T-cell (primary cell): Measurements from ENCODE around the gene SLC8A1. TPM values are rescaled to one million over a fixed set of nuclear protein-coding genes. Genes with fewer than 3 reads are reported as not detected.

Experiments used
- ATAC-seq, 4 experiments: fragments of 200-7000 bp in 3 of 4; fragments of 150-1000 bp in 1 of 4; cut with Tn5 transposase; replicated peaks in 1 of 4; 1 replicate in 3 of 4; 2 replicates in 1 of 4; pipeline ENCODE4 v1.10.0; 2021; ENCODE audit warnings: moderate library complexity in 3 of 4, mild to moderate bottlenecking in 2 of 4, moderate number of reproducible peaks in 1 of 4
- CTCF ChIA-PET, 2 donors: fragments of 300-600 bp; sonication (Branson Sonifier 250); formaldehyde crosslinking; loops; one replicate each; lab custom pipeline; 2022; ENCODE audit warnings: antibody characterized with exemption in 2 of 2; lab: Charles Lee
- POLR2A ChIA-PET, 2 donors: fragments of 300-600 bp; sonication (Branson Sonifier 250); formaldehyde crosslinking; loops; one replicate each; lab custom pipeline; 2022; ENCODE audit warnings: antibody characterized with exemption in 2 of 2; lab: Charles Lee
- DNase-seq, 35 experiments: peaks; one replicate each; pipeline versions ENCODE4 v3.0.0 to v3.0.0-alpha.2; 2013 to 2023
- H3K27ac ChIP-seq: one replicate; pipeline ENCODE4 v1.5.1; 2013; ENCODE audit warnings: low read length
- H3K27me3 ChIP-seq, 2 experiments: replicated peaks in 1 of 2; 1 replicate in 1 of 2; 2 replicates in 1 of 2; pipeline versions ENCODE4 v1.6.1 to v1.7.0; 2013; ENCODE audit warnings: low read length in 1 of 2, mixed read lengths in 1 of 2; ENCODE audit not compliant: control insufficient read depth in 2 of 2, insufficient read depth in 2 of 2; ENCODE audit errors: extremely low read depth in 1 of 2
- H3K36me3 ChIP-seq, 2 donors: 1 replicate in 1 of 2; 2 replicates in 1 of 2; pipeline versions ENCODE4 v1.6.1 to v1.7.0; 2013; ENCODE audit warnings: low read length in 1 of 2; ENCODE audit not compliant: control insufficient read depth in 2 of 2, insufficient read depth in 1 of 2; ENCODE audit errors: extremely low read depth in 1 of 2
- H3K4me1 ChIP-seq, 2 experiments: 1 replicate in 1 of 2; 2 replicates in 1 of 2; pipeline versions ENCODE4 v1.6.1 to v1.7.0; 2013; ENCODE audit warnings: low read length in 2 of 2, mixed read lengths in 1 of 2; ENCODE audit not compliant: insufficient read depth in 2 of 2, control insufficient read depth in 1 of 2; ENCODE audit errors: extremely low read depth in 1 of 2
- H3K4me3 ChIP-seq, 2 donors: 1 replicate in 1 of 2; 2 replicates in 1 of 2; pipeline versions ENCODE4 v1.5.1 to v1.7.0; 2013; ENCODE audit warnings: mild to moderate bottlenecking in 2 of 2, low read length in 1 of 2, moderate library complexity in 1 of 2; ENCODE audit not compliant: control insufficient read depth in 1 of 2; ENCODE audit errors: extremely low read depth in 1 of 2
- H3K9me3 ChIP-seq: 2 replicates; pipeline ENCODE4 v1.7.0; 2013
- H3K27ac Mint-ChIP-seq, 2 donors: one replicate each; pipeline ENCODE4 v1.8.0; 2020 to 2021; ENCODE audit warnings: mild to moderate bottlenecking in 2 of 2, mixed read lengths in 2 of 2
- H3K27me3 Mint-ChIP-seq, 2 donors: one replicate each; pipeline ENCODE4 v1.8.0; 2021 to 2022; ENCODE audit warnings: mixed read lengths in 2 of 2
- H3K36me3 Mint-ChIP-seq: one replicate; pipeline ENCODE4 v1.8.0; 2021; ENCODE audit warnings: mixed read lengths
- H3K4me1 Mint-ChIP-seq, 3 donors: one replicate each; pipeline ENCODE4 v1.8.0; 2020 to 2022; ENCODE audit warnings: mixed read lengths in 3 of 3, mild to moderate bottlenecking in 1 of 3
- H3K4me3 Mint-ChIP-seq, 3 donors: one replicate each; pipeline ENCODE4 v1.8.0; 2020 to 2022; ENCODE audit warnings: mild to moderate bottlenecking in 3 of 3, mixed read lengths in 3 of 3, moderate library complexity in 3 of 3
- H3K9me3 Mint-ChIP-seq, 3 donors: one replicate each; pipeline ENCODE4 v1.8.0; 2020 to 2022; ENCODE audit warnings: mixed read lengths in 3 of 3
- WGBS: methylation state at CpG from one replicate; pipeline ENCODE4 v1.1.5; 2013; ENCODE audit warnings: missing lambda C conversion rate; ENCODE audit not compliant: insufficient coverage; 5-methylcytosine and 5-hydroxymethylcytosine counted together
- total RNA-seq, 35 experiments: library from RNA in 6 of 35; stranded (reverse) in 6 of 35; fragments of 120-200 nt in 1 of 35; gene quantifications; one replicate each; pipeline versions ENCODE4 v1.2.1 to v1.2.4 and lab custom pipeline; 2013 to 2026

SLC8A1 gene
- total RNA-seq, 5 donors from 2014 or later (not counting 1 experiment from before 2014, with no cell fraction given) = 0.09 to 0.35 (median 0.13) TPM

- ATAC-seq (no peak), DNase-seq (no peak)
- no peaks in the 10 kb centered on the region for H3K36me3 ChIP-seq
- H3K27ac ChIP-seq = no peak overlapping the region
- no peak overlapping the region for H3K4me3 ChIP-seq
- no peaks in the 10 kb centered on the region for H3K4me1 ChIP-seq
- H3K4me3 Mint-ChIP-seq = no peak overlapping the region
- H3K9me3 ChIP-seq = no peaks in the 10 kb centered on the region
- H3K27me3 ChIP-seq = no peaks in the 10 kb centered on the region
- H3K27me3 Mint-ChIP-seq = peaks cover 0 to 2% of the 10 kb centered on the region in 2 donors
- CTCF ChIA-PET = no interaction called here
- no peak overlapping the region for H3K27ac Mint-ChIP-seq
- POLR2A ChIA-PET = no interaction called here
- H3K36me3 Mint-ChIP-seq = no peaks in the 10 kb centered on the region
- peaks cover 0 to 9% (median 0%) of the 10 kb centered on the region in 3 donors for H3K9me3 Mint-ChIP-seq
- WGBS = no CpG with 5 or more reads among the region's 2 CpGs
- H3K4me1 Mint-ChIP-seq = no peaks in the 10 kb centered on the region
These were observed 130.1 kb downstream of the SLC8A1 start for GRCh38 chr2:40321822-40322221.

GRCh38 chr2:40321016-40321623 lies 130.8 kb downstream of the SLC8A1 start:
- no peaks in the 10 kb centered on the region for H3K36me3 Mint-ChIP-seq
- H3K4me3 Mint-ChIP-seq = no peak overlapping the region
- no peaks in the 10 kb centered on the region for H3K4me1 Mint-ChIP-seq
- CTCF ChIA-PET = no interaction called here
- peaks cover 0 to 5% (median 0%) of the 10 kb centered on the region in 3 donors for H3K9me3 Mint-ChIP-seq
- Histone ChIP-seq H3K9me3 (no peaks in the 10 kb centered on the region), H3K36me3 (no peaks in the 10 kb centered on the region), H3K4me3 (no peak overlapping the region), H3K27me3 (no peaks in the 10 kb centered on the region), H3K4me1 (no peaks in the 10 kb centered on the region), H3K27ac (no peak overlapping the region)
- POLR2A ChIA-PET = no interaction called here
- WGBS = no CpG with 5 or more reads among the region's 7 CpGs
- DNase-seq (no peak), ATAC-seq (no peak)
- H3K27ac Mint-ChIP-seq = no peak overlapping the region
- H3K27me3 Mint-ChIP-seq = peaks cover 0 to 2% of the 10 kb centered on the region in 2 donors

GRCh38 chr2:40318921-40319320 lies 133.0 kb downstream of the SLC8A1 start:
- no peaks in the 10 kb centered on the region for H3K9me3 ChIP-seq
- Mint-ChIP-seq H3K4me3 (no peak overlapping the region), H3K27me3 (peaks cover 0 to 2% of the 10 kb centered on the region in 2 donors), H3K27ac (no peak overlapping the region), H3K36me3 (no peaks in the 10 kb centered on the region), H3K4me1 (no peaks in the 10 kb centered on the region), H3K9me3 (peaks cover 0 to 10% (median 2%) of the 10 kb centered on the region in 3 donors)
- ChIA-PET POLR2A (no interaction called here), CTCF (no interaction called here)
- H3K27ac ChIP-seq = no peak overlapping the region
- no peaks in the 10 kb centered on the region for H3K36me3 ChIP-seq
- no peak for DNase-seq
- H3K4me1 ChIP-seq = no peaks in the 10 kb centered on the region
- no peak for ATAC-seq
- no peaks in the 10 kb centered on the region for H3K27me3 ChIP-seq
- WGBS = 60% methylated on average over 2 of the region's 3 CpGs
- no peak overlapping the region for H3K4me3 ChIP-seq

GRCh38 chr2:40317761-40318160 lies 134.1 kb downstream of the SLC8A1 start:
- no CpG with 5 or more reads among the region's 2 CpGs for WGBS
- no peak overlapping the region for H3K4me3 ChIP-seq
- CTCF ChIA-PET = no interaction called here
- no peak overlapping the region for H3K27ac ChIP-seq
- Mint-ChIP-seq H3K9me3 (peaks cover 0 to 10% (median 2%) of the 10 kb centered on the region in 3 donors), H3K4me1 (no peaks in the 10 kb centered on the region), H3K36me3 (no peaks in the 10 kb centered on the region), H3K4me3 (no peak overlapping the region), H3K27ac (no peak overlapping the region), H3K27me3 (peaks cover 0 to 2% of the 10 kb centered on the region in 2 donors)
- DNase-seq (no peak), ATAC-seq (no peak)
- no peaks in the 10 kb centered on the region for H3K4me1 ChIP-seq
- POLR2A ChIA-PET = no interaction called here
- H3K9me3 ChIP-seq = no peaks in the 10 kb centered on the region
- H3K36me3 ChIP-seq = no peaks in the 10 kb centered on the region
- no peaks in the 10 kb centered on the region for H3K27me3 ChIP-seq

- H3K27me3 Mint-ChIP-seq = peaks cover 0 to 2% of the 10 kb centered on the region in 2 donors
- ATAC-seq = no peak
- no peaks in the 10 kb centered on the region for H3K4me1 ChIP-seq
- H3K4me3 Mint-ChIP-seq = no peak overlapping the region
- H3K4me1 Mint-ChIP-seq = no peaks in the 10 kb centered on the region
- H3K27ac Mint-ChIP-seq = no peak overlapping the region
- no peak overlapping the region for H3K4me3 ChIP-seq
- ChIA-PET CTCF (no interaction called here), POLR2A (interaction anchor here in 1 of 2 donors (0.7 kb wide), 1 partner anchor 629 kb away, joined by 3 read pairs; no protein-coding TSS in a partner anchor)
- no peaks in the 10 kb centered on the region for H3K9me3 ChIP-seq
- peaks cover 0 to 10% (median 2%) of the 10 kb centered on the region in 3 donors for H3K9me3 Mint-ChIP-seq
- no peaks in the 10 kb centered on the region for H3K36me3 Mint-ChIP-seq
- H3K27ac ChIP-seq = no peak overlapping the region
- DNase-seq = no peak
- H3K36me3 ChIP-seq = no peaks in the 10 kb centered on the region
- H3K27me3 ChIP-seq = no peaks in the 10 kb centered on the region
- no CpG with 5 or more reads among the region's 2 CpGs for WGBS
These were observed 134.8 kb downstream of the SLC8A1 start for GRCh38 chr2:40317046-40317445.

- no peaks in the 10 kb centered on the region for H3K4me1 Mint-ChIP-seq
- H3K36me3 Mint-ChIP-seq = no peaks in the 10 kb centered on the region
- Histone ChIP-seq H3K4me3 (no peak overlapping the region), H3K9me3 (no peaks in the 10 kb centered on the region), H3K27me3 (no peaks in the 10 kb centered on the region), H3K4me1 (no peaks in the 10 kb centered on the region), H3K36me3 (no peaks in the 10 kb centered on the region), H3K27ac (no peak overlapping the region)
- no peak overlapping the region for H3K4me3 Mint-ChIP-seq
- no peak overlapping the region for H3K27ac Mint-ChIP-seq
- peaks cover 0 to 2% of the 10 kb centered on the region in 2 donors for H3K27me3 Mint-ChIP-seq
- ATAC-seq (no peak), DNase-seq (no peak)
- 40% methylated on average over 1 of the region's 1 CpG for WGBS
- H3K9me3 Mint-ChIP-seq = peaks cover 0 to 10% (median 2%) of the 10 kb centered on the region in 3 donors
- ChIA-PET POLR2A (interaction anchor here in 1 of 2 donors (0.7 kb wide), 1 partner anchor 628 kb away, joined by 3 read pairs; no protein-coding TSS in a partner anchor), CTCF (no interaction called here)
These were observed 135.3 kb downstream of the SLC8A1 start for GRCh38 chr2:40316620-40317019.
